GM12801 (cell line): ENCODE data around the gene FREM3.

Experiments
- TF ChIP-seq, protein P1 (sequence below): IDR thresholded peaks from one replicate; pipeline ENCODE4 v1.5.1; 2011; ENCODE audit warnings: control low read depth; ENCODE audit not compliant: insufficient read length; ENCODE audit errors: extremely low read depth

FREM3 gene

GRCh38 chr4:143654571-143654970 lies 45.9 kb downstream of the FREM3 start:
- TF ChIP-seq, protein P1, sequence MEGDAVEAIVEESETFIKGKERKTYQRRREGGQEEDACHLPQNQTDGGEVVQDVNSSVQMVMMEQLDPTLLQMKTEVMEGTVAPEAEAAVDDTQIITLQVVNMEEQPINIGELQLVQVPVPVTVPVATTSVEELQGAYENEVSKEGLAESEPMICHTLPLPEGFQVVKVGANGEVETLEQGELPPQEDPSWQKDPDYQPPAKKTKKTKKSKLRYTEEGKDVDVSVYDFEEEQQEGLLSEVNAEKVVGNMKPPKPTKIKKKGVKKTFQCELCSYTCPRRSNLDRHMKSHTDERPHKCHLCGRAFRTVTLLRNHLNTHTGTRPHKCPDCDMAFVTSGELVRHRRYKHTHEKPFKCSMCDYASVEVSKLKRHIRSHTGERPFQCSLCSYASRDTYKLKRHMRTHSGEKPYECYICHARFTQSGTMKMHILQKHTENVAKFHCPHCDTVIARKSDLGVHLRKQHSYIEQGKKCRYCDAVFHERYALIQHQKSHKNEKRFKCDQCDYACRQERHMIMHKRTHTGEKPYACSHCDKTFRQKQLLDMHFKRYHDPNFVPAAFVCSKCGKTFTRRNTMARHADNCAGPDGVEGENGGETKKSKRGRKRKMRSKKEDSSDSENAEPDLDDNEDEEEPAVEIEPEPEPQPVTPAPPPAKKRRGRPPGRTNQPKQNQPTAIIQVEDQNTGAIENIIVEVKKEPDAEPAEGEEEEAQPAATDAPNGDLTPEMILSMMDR, result no peak

DNA sequence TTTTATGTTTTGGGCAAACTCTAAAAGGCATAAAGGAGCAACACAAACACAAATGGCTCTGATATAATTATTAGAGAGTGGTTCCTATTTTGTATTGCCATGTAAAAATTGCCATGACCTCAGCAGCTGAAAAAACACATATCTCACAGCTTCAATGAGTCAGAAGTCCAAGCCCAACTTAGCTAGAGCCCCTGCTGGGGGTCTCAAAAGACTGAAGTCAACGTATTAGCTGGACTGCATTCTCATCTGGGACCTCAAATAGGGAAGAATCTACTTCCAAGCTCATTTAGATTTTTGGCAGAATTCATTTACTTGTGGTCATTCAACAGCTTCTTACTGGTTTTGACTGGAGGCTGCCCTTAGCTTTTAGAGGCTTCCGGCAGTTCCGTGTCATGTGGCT lies 47.4 kb downstream of the FREM3 start:
- TF ChIP-seq, protein P1, result no peak

DNA sequence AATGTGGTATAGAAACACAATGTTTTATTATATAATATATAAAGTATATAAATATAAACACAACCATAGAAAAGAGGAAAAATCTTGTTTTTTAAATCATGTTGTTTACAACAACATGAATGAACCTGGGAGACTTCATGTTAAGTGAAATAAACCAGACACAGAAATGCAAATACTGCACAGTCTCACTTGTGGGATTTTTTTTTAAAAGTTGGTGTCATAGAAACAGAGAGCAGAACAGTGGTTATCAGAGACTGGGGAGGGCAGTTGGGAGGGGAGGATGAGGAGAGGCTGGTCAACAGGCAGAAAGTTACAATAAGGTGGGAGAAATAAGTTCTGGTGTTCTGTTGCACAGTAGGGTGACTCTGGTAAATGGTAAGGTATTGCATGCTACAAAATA lies 57.1 kb downstream of the FREM3 start:
- TF ChIP-seq, protein P1, result no peak

DNA sequence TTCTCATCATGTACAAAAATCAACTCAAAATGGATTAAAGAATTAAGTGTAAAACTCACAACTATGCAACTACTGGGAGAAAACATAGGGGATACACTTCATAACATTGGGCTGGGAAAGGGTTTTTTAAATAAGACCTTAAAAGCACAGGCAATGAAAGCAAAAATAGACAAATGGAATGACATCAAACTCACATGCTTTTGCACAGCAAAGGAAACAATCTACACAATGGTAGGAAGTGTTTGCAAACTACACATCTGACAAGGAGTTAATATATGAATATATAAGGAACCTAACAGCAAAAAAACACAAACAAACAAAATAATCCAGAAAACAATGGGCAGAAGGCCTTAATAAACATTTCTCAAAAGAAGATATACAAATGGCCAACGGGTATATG lies 57.9 kb downstream of the FREM3 start:
- TF ChIP-seq, protein P1, result no peak

- TF ChIP-seq, protein P1, result no peak
Observed at GRCh38 chr4:143641361-143641760, 59.1 kb downstream of the FREM3 start.

DNA sequence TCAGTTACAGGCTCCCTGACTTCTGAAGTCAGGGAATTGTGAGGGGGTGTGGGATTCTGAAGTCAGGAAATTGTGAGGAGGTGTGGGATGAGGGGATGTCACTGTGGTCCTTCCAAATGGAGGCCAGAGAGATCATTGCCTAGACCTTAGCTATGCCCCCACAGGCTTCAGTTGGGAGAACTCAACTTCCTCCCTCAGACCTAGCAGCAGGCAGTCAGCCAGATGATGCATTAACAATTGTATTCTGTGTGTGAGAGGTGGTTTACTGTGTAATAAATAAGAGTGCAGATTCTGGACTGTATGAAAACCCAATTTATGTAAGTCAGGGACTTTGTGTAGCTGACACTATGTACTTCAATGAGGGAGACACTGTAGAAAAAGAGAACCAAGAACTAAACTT lies 65.7 kb downstream of the FREM3 start:
- TF ChIP-seq, protein P1, result no peak

DNA sequence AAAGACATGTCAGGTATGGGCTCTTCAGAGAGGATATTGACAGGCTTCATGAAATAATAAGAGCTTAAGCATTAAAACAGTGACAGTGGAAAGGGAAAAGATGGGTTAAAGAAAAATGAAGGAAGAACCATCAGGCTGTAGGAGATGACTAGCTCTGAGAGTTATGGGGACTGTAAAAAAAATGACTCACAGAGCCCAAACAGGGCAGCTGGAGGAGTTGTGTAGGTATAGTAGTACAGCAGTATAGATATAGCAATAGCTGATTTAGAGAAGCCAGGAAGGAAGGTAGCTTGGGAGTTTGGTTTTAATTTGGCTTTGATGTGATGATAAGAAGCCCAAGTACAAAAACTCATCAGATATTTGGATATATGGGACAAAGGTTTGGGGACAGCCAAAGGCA lies 66.6 kb downstream of the FREM3 start:
- TF ChIP-seq, protein P1, result no peak
